ENCODE measurements around the gene CCT2.

Gene CCT2

DNA sequence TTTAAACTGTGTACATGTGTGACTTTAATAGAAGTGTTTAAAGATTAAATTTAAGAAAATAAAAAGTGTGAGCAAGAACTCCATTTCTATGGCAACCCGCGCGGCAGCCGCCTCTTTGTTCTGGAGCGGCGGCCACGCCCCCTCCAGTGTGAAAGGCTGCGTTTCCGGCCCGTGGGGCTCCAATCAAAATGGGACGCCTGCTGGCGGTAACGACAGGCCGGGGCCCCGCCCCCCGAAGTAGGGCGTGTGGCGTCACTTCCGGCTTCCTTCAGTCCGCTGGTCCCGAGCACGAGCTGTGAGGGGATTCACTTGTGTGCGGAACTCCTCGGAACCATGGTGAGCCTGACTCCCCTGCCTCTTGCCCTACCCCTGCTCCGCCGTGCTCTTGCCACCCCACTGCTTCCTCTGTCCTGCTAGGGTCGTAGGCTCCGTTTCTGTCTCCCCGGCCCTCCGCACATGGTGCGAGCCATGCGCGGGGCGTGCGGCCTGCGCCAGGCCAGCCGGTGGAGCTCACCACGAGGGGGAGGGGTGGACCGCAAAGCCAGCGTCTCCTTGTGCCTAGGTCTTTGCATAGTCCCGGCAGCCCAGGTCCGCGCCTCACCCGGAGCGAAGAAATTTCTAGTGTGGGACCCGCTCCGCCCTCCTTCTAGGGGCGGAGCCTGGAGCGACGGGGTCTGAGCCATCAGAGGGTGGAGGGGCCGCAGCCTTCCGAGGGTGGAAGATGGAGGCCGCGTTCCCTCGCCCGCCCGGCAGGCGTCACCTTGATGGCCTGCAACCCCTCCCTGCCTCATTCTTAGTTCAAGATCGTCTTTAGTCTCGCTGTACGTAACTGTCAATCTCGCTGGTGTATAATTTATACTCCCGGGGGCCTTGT is at the start of gene CCT2:
Gene CCT2, plus strand, starts transcription at position 271 of the 874 bp plus-strand sequence. Its CDS starts 63 bp downstream, at position 334.
- TF ChIP-seq, protein P1, sequence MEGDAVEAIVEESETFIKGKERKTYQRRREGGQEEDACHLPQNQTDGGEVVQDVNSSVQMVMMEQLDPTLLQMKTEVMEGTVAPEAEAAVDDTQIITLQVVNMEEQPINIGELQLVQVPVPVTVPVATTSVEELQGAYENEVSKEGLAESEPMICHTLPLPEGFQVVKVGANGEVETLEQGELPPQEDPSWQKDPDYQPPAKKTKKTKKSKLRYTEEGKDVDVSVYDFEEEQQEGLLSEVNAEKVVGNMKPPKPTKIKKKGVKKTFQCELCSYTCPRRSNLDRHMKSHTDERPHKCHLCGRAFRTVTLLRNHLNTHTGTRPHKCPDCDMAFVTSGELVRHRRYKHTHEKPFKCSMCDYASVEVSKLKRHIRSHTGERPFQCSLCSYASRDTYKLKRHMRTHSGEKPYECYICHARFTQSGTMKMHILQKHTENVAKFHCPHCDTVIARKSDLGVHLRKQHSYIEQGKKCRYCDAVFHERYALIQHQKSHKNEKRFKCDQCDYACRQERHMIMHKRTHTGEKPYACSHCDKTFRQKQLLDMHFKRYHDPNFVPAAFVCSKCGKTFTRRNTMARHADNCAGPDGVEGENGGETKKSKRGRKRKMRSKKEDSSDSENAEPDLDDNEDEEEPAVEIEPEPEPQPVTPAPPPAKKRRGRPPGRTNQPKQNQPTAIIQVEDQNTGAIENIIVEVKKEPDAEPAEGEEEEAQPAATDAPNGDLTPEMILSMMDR (IDR thresholded peaks at IDR 0.05; ENCODE audit: insufficient read depth, missing control alignments), result no peak
- FAIRE-seq (no peak), DNase-seq (ENCODE audit: insufficient read length, low spot score) (peak; percentile 80)

DNA sequence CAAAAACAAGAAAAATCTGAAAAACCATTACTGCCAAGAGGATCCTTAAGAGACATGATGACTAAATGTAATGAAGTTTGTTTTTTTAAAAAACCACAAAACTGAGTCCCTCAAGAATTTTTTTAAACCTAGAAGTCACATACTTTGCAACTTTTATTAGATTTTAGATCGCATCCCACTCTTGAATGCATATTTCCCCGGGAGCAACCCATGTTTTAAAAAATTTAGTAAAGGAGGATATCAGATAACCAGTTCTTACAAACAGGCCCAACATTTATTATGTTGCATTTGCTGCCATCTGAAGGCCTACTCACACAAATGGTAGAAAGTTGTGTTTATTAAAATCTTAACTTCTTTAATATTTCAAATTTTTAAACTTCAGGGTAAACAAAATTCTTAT is 44.3 kb upstream of the CCT2 start:
- DNase-seq (ENCODE audit: insufficient read length, low spot score) (no peak), FAIRE-seq (no peak)
- TF ChIP-seq, protein P1 (IDR thresholded peaks at IDR 0.05; ENCODE audit: insufficient read depth, missing control alignments), result no peak

DNA sequence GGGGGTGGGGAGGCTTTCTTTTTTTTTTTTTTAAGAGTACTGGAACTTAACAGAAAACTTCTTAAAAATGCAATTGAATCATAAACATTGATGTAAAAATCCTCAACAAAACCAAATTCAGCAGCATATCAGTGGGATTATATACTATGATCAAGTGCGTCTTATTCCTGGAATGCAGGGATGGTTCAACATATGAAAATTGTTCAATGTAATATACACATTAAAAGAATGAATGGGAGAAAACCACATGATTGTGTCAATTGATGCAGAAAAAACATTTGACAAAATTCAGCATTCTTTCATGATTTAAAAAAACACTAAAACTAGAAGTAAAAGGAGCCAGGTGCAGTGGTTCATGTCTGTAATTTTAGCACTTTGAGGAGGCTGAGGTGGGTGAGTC is 41.2 kb upstream of the CCT2 start:
- DNase-seq (ENCODE audit: insufficient read length, low spot score) (no peak), FAIRE-seq (no peak)
- TF ChIP-seq, protein P1 (IDR thresholded peaks at IDR 0.05; ENCODE audit: insufficient read depth, missing control alignments), result no peak

DNA sequence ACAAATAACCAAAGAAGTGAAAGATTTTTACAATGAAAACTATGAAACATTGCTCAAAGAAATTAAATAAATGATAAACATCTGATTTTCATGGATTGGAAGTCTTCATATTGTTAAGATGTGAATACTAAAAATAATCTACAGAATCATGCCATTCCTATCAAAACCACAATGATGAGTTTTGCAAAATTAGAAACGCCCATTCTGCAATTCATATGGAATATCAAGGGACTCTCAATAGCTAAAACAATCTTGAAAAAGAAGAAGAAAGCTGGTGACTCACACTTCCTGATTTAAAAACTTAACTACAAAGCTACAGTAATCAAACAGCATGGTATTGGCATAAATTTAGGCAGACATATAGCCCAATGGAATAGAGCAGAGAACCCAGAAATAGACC is 40.2 kb upstream of the CCT2 start:
- TF ChIP-seq, protein P1 (IDR thresholded peaks at IDR 0.05; ENCODE audit: insufficient read depth, missing control alignments), result no peak

DNA sequence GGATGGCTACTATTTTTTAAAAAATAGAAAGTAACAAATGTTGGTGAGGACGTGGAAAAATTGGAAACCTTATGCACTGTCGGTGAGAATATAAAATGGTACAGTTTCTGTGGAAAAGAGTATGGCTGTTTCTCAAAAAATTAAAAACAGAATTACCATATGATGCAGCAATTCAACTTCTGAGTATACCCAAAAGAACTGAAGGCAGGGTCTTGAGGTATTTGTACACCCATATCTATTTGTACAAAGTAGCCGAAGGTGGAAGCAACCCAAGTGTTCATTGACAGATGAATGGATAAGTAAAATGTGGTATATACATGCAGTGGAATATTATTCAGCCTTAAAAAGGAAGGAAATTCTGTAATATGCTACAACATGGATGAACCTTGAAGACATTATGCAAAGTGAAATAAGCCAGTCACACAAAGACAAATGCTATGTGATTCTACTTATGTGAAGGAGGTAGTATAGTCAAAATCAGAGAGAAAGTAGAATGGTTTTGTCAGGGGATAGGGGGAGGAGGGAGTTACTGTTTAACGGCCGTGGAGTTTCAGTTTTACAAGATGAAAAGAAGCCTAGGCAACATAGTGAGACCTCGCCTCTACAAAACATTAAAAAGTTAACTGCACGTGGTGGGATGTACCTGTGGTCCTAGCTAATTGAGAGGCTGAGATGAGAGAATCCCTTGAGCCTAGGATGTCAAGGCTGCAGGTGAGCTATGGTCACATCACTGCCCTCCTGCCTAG is 38.4 kb upstream of the CCT2 start:
- FAIRE-seq (no peak), DNase-seq (ENCODE audit: insufficient read length, low spot score) (no peak)
- TF ChIP-seq, protein P1 (IDR thresholded peaks at IDR 0.05; ENCODE audit: insufficient read depth, missing control alignments), result no peak

More for the DNA sequence above, 40.2 kb upstream of the CCT2 start:
- FAIRE-seq, result no peak
- no peak for DNase-seq (ENCODE audit: insufficient read length, low spot score)

DNA sequence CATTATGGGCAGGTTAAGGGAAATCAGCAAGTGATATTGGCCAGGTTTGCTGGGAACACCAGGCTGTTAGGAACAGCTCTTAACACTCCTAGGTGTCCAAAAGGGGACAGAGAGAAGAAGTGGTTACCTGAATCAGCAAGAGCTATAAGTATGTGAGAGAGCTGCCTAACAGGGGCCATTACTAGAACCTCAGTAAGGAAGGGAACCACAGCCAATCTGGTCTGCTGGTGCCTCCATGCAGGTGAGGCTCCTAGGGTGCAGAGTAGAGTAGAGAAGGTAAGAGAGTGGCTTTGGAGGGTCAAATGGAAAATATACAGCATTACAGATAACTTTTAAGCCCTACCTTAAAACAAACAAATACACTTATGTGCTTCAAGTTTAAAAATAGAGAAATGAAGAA is 36.6 kb upstream of the CCT2 start:
- no peak for FAIRE-seq
- TF ChIP-seq, protein P1 (IDR thresholded peaks at IDR 0.05; ENCODE audit: insufficient read depth, missing control alignments), result no peak
- no peak for DNase-seq (ENCODE audit: insufficient read length, low spot score)

Data from D721Med (cell line).